SK-N-SH treated with all-trans-retinoic acid at 6 μM for 48 hours (cell line): Measurements from ENCODE around the gene IRAG1.

Source experiments
- ARNTL ChIP-seq: fragments of 450-650 bp; formaldehyde crosslinking; IDR thresholded peaks from 2 replicates; pipeline ENCODE4 v1.5.0; 2020; ENCODE audit warnings: low read depth, mild to moderate bottlenecking, moderate library complexity, borderline replicate concordance
- BACH2 ChIP-seq: fragments of 250-450 bp; sonication (Bioruptor Pico); IDR thresholded peaks from 2 replicates; pipeline ENCODE4 v1.9.0; 2021; ENCODE audit warnings: mild to moderate bottlenecking, borderline replicate concordance
- CREB5 ChIP-seq: fragments of 250-450 bp; sonication (Bioruptor Pico); IDR thresholded peaks from 2 replicates; pipeline ENCODE4 v1.5.1; 2020; ENCODE audit warnings: low read depth, mild to moderate bottlenecking, moderate library complexity
- CSDC2 ChIP-seq: fragments of 250-450 bp; sonication (Bioruptor Pico); IDR thresholded peaks from 2 replicates; pipeline ENCODE4 v1.5.0; 2020; ENCODE audit warnings: mild to moderate bottlenecking, moderate library complexity
- ISL1 ChIP-seq: fragments of 250-450 bp; sonication (Bioruptor Pico); IDR thresholded peaks from 2 replicates; pipeline ENCODE4 v2.1.2; 2022; ENCODE audit warnings: mild to moderate bottlenecking, moderate library complexity
- OSR1 ChIP-seq: fragments of 250-450 bp; sonication (Bioruptor Pico); IDR thresholded peaks from 2 replicates; pipeline ENCODE4 v1.8.0; 2022; ENCODE audit warnings: moderate library complexity, mild to moderate bottlenecking, inconsistent platforms
- PATZ1 ChIP-seq: fragments of 250-450 bp; sonication (Bioruptor Pico); IDR thresholded peaks from 2 replicates; pipeline ENCODE4 v1.8.0; 2020; ENCODE audit warnings: mild to moderate bottlenecking, moderate library complexity, borderline replicate concordance
- POU6F1 ChIP-seq: fragments of 250-450 bp; sonication (Bioruptor Pico); IDR thresholded peaks from 2 replicates; pipeline ENCODE4 v1.8.0; 2021; ENCODE audit warnings: low read depth, mild to moderate bottlenecking, moderate library complexity, borderline replicate concordance
- RARB ChIP-seq: fragments of 250-450 bp; sonication (Bioruptor Pico); IDR thresholded peaks from 2 replicates; pipeline ENCODE4 v1.8.0; 2021; ENCODE audit warnings: mild to moderate bottlenecking, moderate library complexity
- SNAI2 ChIP-seq: fragments of 250-450 bp; sonication (Bioruptor Pico); IDR thresholded peaks from 2 replicates; pipeline ENCODE4 v1.5.0; 2020; ENCODE audit warnings: mild to moderate bottlenecking, moderate library complexity
- TOX ChIP-seq: fragments of 250-450 bp; sonication (Bioruptor Pico); IDR thresholded peaks from 2 replicates; pipeline ENCODE4 v1.8.0; 2021; ENCODE audit warnings: mild to moderate bottlenecking, moderate library complexity, borderline replicate concordance
- ZC3H10 ChIP-seq: fragments of 250-450 bp; sonication (Bioruptor Pico); IDR thresholded peaks from 2 replicates; pipeline ENCODE4 v1.5.1; 2021; ENCODE audit warnings: mild to moderate bottlenecking, moderate library complexity
- ZFP30 ChIP-seq: fragments of 450-650 bp; formaldehyde crosslinking; IDR thresholded peaks from 2 replicates; pipeline ENCODE4 v1.5.0; 2022; ENCODE audit warnings: mild to moderate bottlenecking, moderate library complexity
- ZNF8 ChIP-seq: fragments of 450-650 bp; formaldehyde crosslinking; IDR thresholded peaks from 2 replicates; pipeline ENCODE4 v1.5.0; 2020; ENCODE audit warnings: mild to moderate bottlenecking, moderate library complexity

- TF ChIP-seq RARB (CRISPR knock-in tag): no peak
- TF ChIP-seq ISL1 (CRISPR knock-in tag): no peak
- no peak for TF ChIP-seq SNAI2 (CRISPR knock-in tag)
- TF ChIP-seq CREB5 (CRISPR knock-in tag): no peak
- TF ChIP-seq ARNTL (CRISPR knock-in tag): no peak
- no peak for TF ChIP-seq ZNF8 (CRISPR knock-in tag)
- TF ChIP-seq BACH2 (CRISPR knock-in tag): no peak
- no peak for TF ChIP-seq OSR1
- no peak for TF ChIP-seq TOX
- TF ChIP-seq ZC3H10 (CRISPR knock-in tag): no peak
- TF ChIP-seq CSDC2: no peak
- TF ChIP-seq POU6F1 (CRISPR knock-in tag): no peak
- no peak for TF ChIP-seq PATZ1
- TF ChIP-seq ZFP30 (CRISPR knock-in tag): no peak
Measured at GRCh38 chr11:10722307-10722706, 28.8 kb upstream of the IRAG1 start.
